SK-N-SH (cell line): ENCODE data around the gene NKD1. TPM values are rescaled to one million over a fixed set of nuclear protein-coding genes. Genes with fewer than 3 reads are reported as not detected.

Experiments
- CTCF ChIA-PET: fragments of 300-600, 350-600 bp; formaldehyde crosslinking; extraction: SDS; loops from one replicate; lab custom pipeline; 2021; lab: Yijun Ruan, JAX
- POLR2A ChIA-PET: fragments of 350-600 bp; sonication (Branson Sonifier 250); formaldehyde crosslinking; extraction: SDS; loops from one replicate; lab custom pipeline; 2020; ENCODE audit warnings: antibody characterized with exemption, inconsistent platforms; lab: Yijun Ruan, JAX
- DNase-seq: peaks from one replicate; pipeline ENCODE4 v3.0.0; 2012
- H2AFZ ChIP-seq: fragments of 200-600 bp; sonication (generic); 2 replicates; pipeline ENCODE4 v1.8.1; 2016; ENCODE audit warnings: antibody characterized with exemption, mild to moderate bottlenecking, low read depth
- H3F3A ChIP-seq: fragments of 200-600 bp; sonication (generic); replicated peaks from 2 replicates; pipeline ENCODE3; 2016; ENCODE audit warnings: antibody characterized with exemption, mild to moderate bottlenecking; ENCODE audit not compliant: insufficient read depth
- H3K27ac ChIP-seq, 2 experiments: fragments of 200-500 bp in 1 of 2; fragments of 200-600 bp in 1 of 2; sonication (Bioruptor generic) in 1 of 2; sonication (generic), shearing (Covaris generic) in 1 of 2; 2 replicates each; pipeline versions ENCODE4 v1.5.1 to v1.6.1; 2014 to 2016; ENCODE audit warnings: low read depth in 2 of 2, inconsistent platforms in 1 of 2, low read length in 1 of 2, mild to moderate bottlenecking in 1 of 2, mixed read lengths in 1 of 2
- H3K27me3 ChIP-seq: fragments of 200-600 bp; sonication (generic), shearing (Covaris generic); 2 replicates; pipeline ENCODE4 v1.6.1; 2016; ENCODE audit warnings: mixed run types; ENCODE audit not compliant: insufficient read depth
- H3K36me3 ChIP-seq, 2 experiments: fragments of 200-500 bp in 1 of 2; fragments of 200-600 bp in 1 of 2; sonication (Bioruptor generic) in 1 of 2; sonication (generic) in 1 of 2; replicated peaks in 1 of 2; 2 replicates each; pipeline versions ENCODE3 to v1.5.1; 2014 to 2016; ENCODE audit warnings: low read length in 1 of 2, mild to moderate bottlenecking in 1 of 2; ENCODE audit not compliant: insufficient read depth in 2 of 2, control insufficient read depth in 1 of 2
- H3K4me1 ChIP-seq, 2 experiments: fragments of 200-500 bp in 1 of 2; fragments of 200-600 bp in 1 of 2; sonication (Bioruptor generic) in 1 of 2; sonication (generic), shearing (Covaris generic) in 1 of 2; 2 replicates each; pipeline versions ENCODE4 v1.5.1 to v1.6.1; 2014 to 2016; ENCODE audit warnings: low read depth in 1 of 2, low read length in 1 of 2, mixed run types in 1 of 2; ENCODE audit not compliant: insufficient read depth in 2 of 2, control insufficient read depth in 1 of 2
- H3K4me2 ChIP-seq: fragments of 200-600 bp; sonication (generic), shearing (Covaris generic); 2 replicates; pipeline ENCODE4 v1.6.1; 2017; ENCODE audit warnings: mixed run types
- H3K4me3 ChIP-seq, 2 experiments: fragments of 200-500 bp in 1 of 2; fragments of 200-600 bp in 1 of 2; sonication (Bioruptor generic) in 1 of 2; sonication (generic), shearing (Covaris generic) in 1 of 2; 2 replicates each; pipeline versions ENCODE4 v1.5.1 to v1.8.1; 2014 to 2016; ENCODE audit warnings: low read depth in 2 of 2, inconsistent platforms in 1 of 2, low read length in 1 of 2, mild to moderate bottlenecking in 1 of 2, mixed read lengths in 1 of 2, moderate library complexity in 1 of 2
- H3K79me2 ChIP-seq: fragments of 200-600 bp; sonication (generic); 2 replicates; pipeline ENCODE4 v1.8.1; 2017; ENCODE audit warnings: mild to moderate bottlenecking; ENCODE audit not compliant: insufficient read depth
- H3K9ac ChIP-seq: fragments of 200-600 bp; sonication (generic); 2 replicates; pipeline ENCODE4 v1.6.1; 2017; ENCODE audit warnings: mixed run types
- H3K9me2 ChIP-seq: fragments of 200-600 bp; sonication (generic); 2 replicates; pipeline ENCODE4 v1.6.1; 2017; ENCODE audit warnings: mixed run types
- H3K9me3 ChIP-seq: fragments of 200-600 bp; sonication (generic); 2 replicates; pipeline ENCODE4 v1.6.1; 2017; ENCODE audit warnings: mixed run types, mild to moderate bottlenecking, moderate library complexity
- H4K20me1 ChIP-seq: fragments of 200-600 bp; sonication (generic); 2 replicates; pipeline ENCODE4 v1.6.1; 2017; ENCODE audit warnings: mild to moderate bottlenecking, mixed run types; ENCODE audit not compliant: insufficient read depth
- CHD2 ChIP-seq: fragments of 150-350 bp; IDR thresholded peaks from 2 replicates; pipeline ENCODE4 v1.6.1; 2018; ENCODE audit warnings: low read length; ENCODE audit not compliant: partially characterized antibody
- FOXJ3 ChIP-seq: sonication (generic); formaldehyde crosslinking; IDR thresholded peaks from 2 replicates; pipeline ENCODE4 v1.5.1; 2020; ENCODE audit warnings: mild to moderate bottlenecking, missing genetic modification reagents
- FOXM1 ChIP-seq: IDR thresholded peaks from 2 replicates; pipeline ENCODE4 v1.4.0; 2012; ENCODE audit warnings: low read depth, mild to moderate bottlenecking
- GABPA ChIP-seq: IDR thresholded peaks from 2 replicates; pipeline ENCODE4 v1.4.0; 2012; ENCODE audit warnings: low read depth, mild to moderate bottlenecking
- GATA2 ChIP-seq: sonication (generic); formaldehyde crosslinking; IDR thresholded peaks from 2 replicates; pipeline ENCODE4 v1.5.0; 2020; ENCODE audit warnings: mild to moderate bottlenecking, missing genetic modification reagents
- JUND ChIP-seq: IDR thresholded peaks from 2 replicates; pipeline ENCODE4 v1.4.0; 2012
- MXI1 ChIP-seq: IDR thresholded peaks from 2 replicates; pipeline ENCODE4 v1.6.1; 2012; ENCODE audit warnings: mild to moderate bottlenecking, low read depth, low read length, improper control_type of control experiment
- POLR2AphosphoS5 ChIP-seq: IDR thresholded peaks from 2 replicates; pipeline ENCODE4 v1.6.1; 2012; ENCODE audit warnings: low read depth, low read length
- RFX5 ChIP-seq: IDR thresholded peaks from 2 replicates; pipeline ENCODE4 v1.6.1; 2012; ENCODE audit warnings: mild to moderate bottlenecking, improper control_type of control experiment, low read length
- TAF1 ChIP-seq: IDR thresholded peaks from 2 replicates; pipeline ENCODE4 v1.6.1; 2012; ENCODE audit warnings: low read depth, mild to moderate bottlenecking, low read length, moderate library complexity, borderline replicate concordance
- TEAD4 ChIP-seq: IDR thresholded peaks from 2 replicates; pipeline ENCODE4 v1.4.0; 2012; ENCODE audit warnings: mild to moderate bottlenecking, borderline replicate concordance; ENCODE audit not compliant: insufficient read depth
- WGBS: methylation state at CpG from one replicate; pipeline ENCODE4 v1.1.6; 2017; ENCODE audit warnings: low lambda C conversion rate; 5-methylcytosine and 5-hydroxymethylcytosine counted together
- polyA plus RNA-seq, 3 experiments: library from polyadenylated mRNA; depleted of rRNA; stranded (reverse); fragments of >200 nt; gene quantifications; 2 replicates each; pipeline ENCODE4 v1.2.3, GENCODE V29; 2012
- TF ChIP-seq, protein P1 (sequence below): IDR thresholded peaks from 2 replicates; pipeline ENCODE4; 2012
- TF ChIP-seq, protein P2 (sequence below): fragments of 150-350 bp; IDR thresholded peaks from 2 replicates; pipeline ENCODE4 v1.6.1; 2017; ENCODE audit warnings: antibody characterized with exemption, low read length, low read depth, borderline replicate concordance
- TF ChIP-seq, protein P3 (sequence below): IDR thresholded peaks from 2 replicates; pipeline ENCODE4 v1.4.0; 2012; ENCODE audit warnings: low read depth, borderline replicate concordance
- TF ChIP-seq, protein P4 (sequence below): fragments of 150-350 bp; IDR thresholded peaks from 2 replicates; pipeline ENCODE4 v1.6.1; 2016; ENCODE audit warnings: mild to moderate bottlenecking, low read depth, low read length

Gene NKD1
- polyA plus RNA-seq, 1 of the 3 experiments (the other 2 are of a cell fraction) = 0.02 TPM

DNA sequence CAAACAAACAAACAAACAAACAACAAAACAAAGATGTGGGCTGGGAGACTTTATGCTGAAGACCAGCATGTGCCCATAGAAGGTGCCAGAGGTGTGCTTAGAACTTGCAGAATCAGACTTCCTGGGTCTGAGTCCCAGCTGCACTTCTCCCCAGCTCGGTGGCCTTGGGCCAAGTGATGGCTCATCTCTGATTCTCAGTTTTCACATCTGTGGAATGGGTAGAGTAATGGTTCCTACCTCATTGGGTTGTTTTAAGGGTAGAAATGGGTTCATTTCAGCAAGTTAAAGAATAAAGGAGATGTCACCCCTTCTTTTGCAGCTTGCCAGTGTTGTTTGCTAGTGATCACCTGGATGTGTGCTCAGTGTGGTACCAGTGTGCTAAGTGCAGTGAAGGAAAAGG, 10.7 kb downstream of the NKD1 start:
- Histone ChIP-seq H3K9me2 (no peaks in the 10 kb centered on the region), H3K9me3 (no peaks in the 10 kb centered on the region), H3F3A (no peaks in the 10 kb centered on the region), H4K20me1 (no peaks in the 10 kb centered on the region), H3K4me1 (no peaks in the 10 kb centered on the region), H3K79me2 (no peaks in the 10 kb centered on the region), H2AFZ (no peak overlapping the region), H3K9ac (no peak overlapping the region), H3K36me3 (no peaks in the 10 kb centered on the region), H3K4me3 (no peak overlapping the region), H3K4me2 (no peak overlapping the region), H3K27me3 (no peaks in the 10 kb centered on the region), H3K27ac (no peak overlapping the region)
- ChIA-PET POLR2A (no interaction called here), CTCF (interaction anchor here (0.6 to 2.4 kb wide), 3 partner anchors 31 to 185 kb away, joined by 4 to 6 read pairs (median 6); no protein-coding TSS in a partner anchor)
- 18% methylated on average over 1 of the region's 1 CpG for WGBS
- TF ChIP-seq JUND = no peak
- no peak for TF ChIP-seq CHD2
- TF ChIP-seq, protein P1, sequence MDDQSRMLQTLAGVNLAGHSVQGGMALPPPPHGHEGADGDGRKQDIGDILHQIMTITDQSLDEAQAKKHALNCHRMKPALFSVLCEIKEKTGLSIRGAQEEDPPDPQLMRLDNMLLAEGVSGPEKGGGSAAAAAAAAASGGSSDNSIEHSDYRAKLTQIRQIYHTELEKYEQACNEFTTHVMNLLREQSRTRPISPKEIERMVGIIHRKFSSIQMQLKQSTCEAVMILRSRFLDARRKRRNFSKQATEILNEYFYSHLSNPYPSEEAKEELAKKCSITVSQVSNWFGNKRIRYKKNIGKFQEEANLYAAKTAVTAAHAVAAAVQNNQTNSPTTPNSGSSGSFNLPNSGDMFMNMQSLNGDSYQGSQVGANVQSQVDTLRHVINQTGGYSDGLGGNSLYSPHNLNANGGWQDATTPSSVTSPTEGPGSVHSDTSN = no peak
- TF ChIP-seq, protein P2, sequence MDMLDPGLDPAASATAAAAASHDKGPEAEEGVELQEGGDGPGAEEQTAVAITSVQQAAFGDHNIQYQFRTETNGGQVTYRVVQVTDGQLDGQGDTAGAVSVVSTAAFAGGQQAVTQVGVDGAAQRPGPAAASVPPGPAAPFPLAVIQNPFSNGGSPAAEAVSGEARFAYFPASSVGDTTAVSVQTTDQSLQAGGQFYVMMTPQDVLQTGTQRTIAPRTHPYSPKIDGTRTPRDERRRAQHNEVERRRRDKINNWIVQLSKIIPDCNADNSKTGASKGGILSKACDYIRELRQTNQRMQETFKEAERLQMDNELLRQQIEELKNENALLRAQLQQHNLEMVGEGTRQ = no peak
- TF ChIP-seq, protein P3, sequence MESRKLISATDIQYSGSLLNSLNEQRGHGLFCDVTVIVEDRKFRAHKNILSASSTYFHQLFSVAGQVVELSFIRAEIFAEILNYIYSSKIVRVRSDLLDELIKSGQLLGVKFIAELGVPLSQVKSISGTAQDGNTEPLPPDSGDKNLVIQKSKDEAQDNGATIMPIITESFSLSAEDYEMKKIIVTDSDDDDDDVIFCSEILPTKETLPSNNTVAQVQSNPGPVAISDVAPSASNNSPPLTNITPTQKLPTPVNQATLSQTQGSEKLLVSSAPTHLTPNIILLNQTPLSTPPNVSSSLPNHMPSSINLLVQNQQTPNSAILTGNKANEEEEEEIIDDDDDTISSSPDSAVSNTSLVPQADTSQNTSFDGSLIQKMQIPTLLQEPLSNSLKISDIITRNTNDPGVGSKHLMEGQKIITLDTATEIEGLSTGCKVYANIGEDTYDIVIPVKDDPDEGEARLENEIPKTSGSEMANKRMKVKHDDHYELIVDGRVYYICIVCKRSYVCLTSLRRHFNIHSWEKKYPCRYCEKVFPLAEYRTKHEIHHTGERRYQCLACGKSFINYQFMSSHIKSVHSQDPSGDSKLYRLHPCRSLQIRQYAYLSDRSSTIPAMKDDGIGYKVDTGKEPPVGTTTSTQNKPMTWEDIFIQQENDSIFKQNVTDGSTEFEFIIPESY = no peak
- no peak for TF ChIP-seq TAF1
- no peak for TF ChIP-seq FOXM1
- no peak for TF ChIP-seq GABPA
- no peak for TF ChIP-seq TEAD4
- TF ChIP-seq MXI1 = no peak
- TF ChIP-seq FOXJ3 (CRISPR knock-in tag) = no peak
- TF ChIP-seq GATA2 (CRISPR knock-in tag) = no peak
- TF ChIP-seq, protein P4, sequence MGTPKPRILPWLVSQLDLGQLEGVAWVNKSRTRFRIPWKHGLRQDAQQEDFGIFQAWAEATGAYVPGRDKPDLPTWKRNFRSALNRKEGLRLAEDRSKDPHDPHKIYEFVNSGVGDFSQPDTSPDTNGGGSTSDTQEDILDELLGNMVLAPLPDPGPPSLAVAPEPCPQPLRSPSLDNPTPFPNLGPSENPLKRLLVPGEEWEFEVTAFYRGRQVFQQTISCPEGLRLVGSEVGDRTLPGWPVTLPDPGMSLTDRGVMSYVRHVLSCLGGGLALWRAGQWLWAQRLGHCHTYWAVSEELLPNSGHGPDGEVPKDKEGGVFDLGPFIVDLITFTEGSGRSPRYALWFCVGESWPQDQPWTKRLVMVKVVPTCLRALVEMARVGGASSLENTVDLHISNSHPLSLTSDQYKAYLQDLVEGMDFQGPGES = no peak
- DNase-seq = no peak

DNA sequence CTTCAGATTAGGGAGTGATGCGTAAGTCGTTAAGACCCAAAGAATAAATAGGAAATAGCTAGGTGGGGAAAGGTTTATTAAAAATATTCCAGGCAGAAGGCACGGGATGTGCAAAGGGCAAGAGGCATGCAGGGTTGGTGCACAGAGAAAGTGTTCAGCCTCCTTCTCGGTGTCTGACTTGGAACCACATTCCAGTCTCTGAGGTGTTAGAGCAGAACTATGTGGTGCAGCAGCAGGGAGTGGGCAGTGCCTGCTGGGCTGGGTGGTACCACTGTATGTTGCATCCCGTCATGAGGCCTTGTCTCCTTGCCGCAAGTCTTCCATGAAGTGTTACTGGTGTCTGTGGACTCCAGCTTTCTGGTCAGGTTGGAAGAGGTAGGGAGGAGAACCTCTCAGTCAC, 11.1 kb downstream of the NKD1 start:
- ChIA-PET POLR2A (no interaction called here), CTCF (interaction anchor here (1.1 to 2.4 kb wide), 2 partner anchors 106 to 185 kb away, joined by 4 to 6 read pairs; no protein-coding TSS in a partner anchor)
- 80% methylated on average over 5 of the region's 6 CpGs for WGBS
- Histone ChIP-seq H3K4me2 (no peak overlapping the region), H3K9ac (no peak overlapping the region), H3K27me3 (no peaks in the 10 kb centered on the region), H3K36me3 (no peaks in the 10 kb centered on the region), H3K9me2 (no peaks in the 10 kb centered on the region), H3K27ac (no peak overlapping the region), H3K4me1 (no peaks in the 10 kb centered on the region), H3K4me3 (no peak overlapping the region), H3F3A (no peaks in the 10 kb centered on the region), H3K79me2 (no peaks in the 10 kb centered on the region), H4K20me1 (no peaks in the 10 kb centered on the region), H3K9me3 (no peaks in the 10 kb centered on the region), H2AFZ (no peak overlapping the region)
- TF ChIP-seq JUND (no peak), RFX5 (no peak), POLR2AphosphoS5 (no peak), GABPA (no peak)
- TF ChIP-seq, protein P1 = no peak
- DNase-seq = no peak
